WTC11 (cell line): ENCODE results near the gene TIMM13. TPM values are rescaled to one million over a fixed set of nuclear protein-coding genes. Genes with fewer than 3 reads are reported as not detected.

Experiments used
- ATAC-seq: fragments of 200-7000 bp; cut with Tn5 transposase; 2 replicates; pipeline ENCODE4 v1.10.0; 2021; ENCODE audit warnings: mild to moderate bottlenecking, moderate library complexity
- CTCF ChIA-PET: fragments of 300-600 bp; sonication (Branson Sonifier 250); formaldehyde crosslinking; loops from one replicate; lab custom pipeline; 2021; ENCODE audit warnings: antibody characterized with exemption; lab: Charles Lee
- POLR2A ChIA-PET: fragments of 350-600 bp; sonication (Branson Sonifier 250); formaldehyde crosslinking; loops from one replicate; lab custom pipeline; 2021; ENCODE audit warnings: antibody characterized with exemption; lab: Charles Lee
- DNase-seq: peaks from one replicate; pipeline ENCODE4 v3.0.0; 2021; ENCODE audit warnings: low spot score
- H3K27ac Mint-ChIP-seq: 2 replicates; pipeline ENCODE4 v1.8.0; 2021; ENCODE audit warnings: mixed read lengths
- H3K27me3 Mint-ChIP-seq: 2 replicates; pipeline ENCODE4 v1.8.0; 2021; ENCODE audit warnings: low read depth, mild to moderate bottlenecking, moderate library complexity, mixed read lengths
- H3K36me3 Mint-ChIP-seq: 2 replicates; pipeline ENCODE4 v1.8.0; 2021; ENCODE audit warnings: mixed read lengths
- H3K4me1 Mint-ChIP-seq: 2 replicates; pipeline ENCODE4 v1.8.0; 2022; ENCODE audit warnings: mixed read lengths
- H3K4me3 Mint-ChIP-seq: 2 replicates; pipeline ENCODE4 v1.8.0; 2021; ENCODE audit warnings: mild to moderate bottlenecking, moderate library complexity, mixed read lengths
- H3K9me3 Mint-ChIP-seq: 2 replicates; pipeline ENCODE4 v1.8.0; 2021; ENCODE audit warnings: mixed read lengths
- CBFB ChIP-seq: sonication (generic); formaldehyde crosslinking; IDR thresholded peaks from 2 replicates; pipeline ENCODE4 v1.8.1; 2022; ENCODE audit warnings: mild to moderate bottlenecking, low read depth, missing genetic modification reagents
- CTCF ChIP-seq: fragments of 200-600 bp; IDR thresholded peaks from 2 replicates; pipeline ENCODE4 v1.8.0; 2022; ENCODE audit warnings: antibody characterized with exemption
- HMGXB4 ChIP-seq: sonication (generic); formaldehyde crosslinking; IDR thresholded peaks from 2 replicates; pipeline ENCODE4 v1.8.1; 2023; ENCODE audit warnings: mild to moderate bottlenecking, moderate library complexity, missing genetic modification reagents
- JAZF1 ChIP-seq: fragments of 250-450 bp; sonication (Bioruptor Pico); IDR thresholded peaks from 2 replicates; pipeline ENCODE4 v1.9.0; 2021; ENCODE audit warnings: moderate library complexity, mild to moderate bottlenecking, inconsistent platforms
- MYBL2 ChIP-seq: sonication (generic); formaldehyde crosslinking; IDR thresholded peaks from 2 replicates; pipeline ENCODE4 v1.8.1; 2023; ENCODE audit warnings: mild to moderate bottlenecking, moderate library complexity, missing genetic modification reagents
- NFYB ChIP-seq: sonication (generic); formaldehyde crosslinking; conservative IDR thresholded peaks from 2 replicates; pipeline ENCODE4 v1.8.0; 2022; ENCODE audit warnings: low read depth, missing genetic modification reagents
- NR1H2 ChIP-seq: sonication (generic); formaldehyde crosslinking; IDR thresholded peaks from 2 replicates; pipeline ENCODE4 v1.9.0; 2021; ENCODE audit warnings: mild to moderate bottlenecking, moderate library complexity, missing genetic modification reagents
- RELA ChIP-seq: sonication (generic); formaldehyde crosslinking; IDR thresholded peaks from 2 replicates; pipeline ENCODE4 v1.8.1; 2022; ENCODE audit warnings: missing genetic modification reagents, mild to moderate bottlenecking, borderline replicate concordance
- RORB ChIP-seq: fragments of 250-450 bp; sonication (Bioruptor Pico); IDR thresholded peaks from 2 replicates; pipeline ENCODE4 v1.9.0; 2021; ENCODE audit warnings: mild to moderate bottlenecking
- TEAD1 ChIP-seq: sonication (generic); formaldehyde crosslinking; IDR thresholded peaks from 2 replicates; pipeline ENCODE4 v1.8.0; 2022; ENCODE audit warnings: mild to moderate bottlenecking, missing genetic modification reagents
- TEAD4 ChIP-seq: sonication (generic); formaldehyde crosslinking; IDR thresholded peaks from 2 replicates; pipeline ENCODE4 v1.8.0; 2022; ENCODE audit warnings: mild to moderate bottlenecking, missing genetic modification reagents
- TP53 ChIP-seq: sonication (generic); formaldehyde crosslinking; IDR thresholded peaks from 2 replicates; pipeline ENCODE4 v1.8.1; 2023; ENCODE audit warnings: mild to moderate bottlenecking, missing genetic modification reagents
- ZNF281 ChIP-seq: sonication (generic); formaldehyde crosslinking; IDR thresholded peaks from 2 replicates; pipeline ENCODE4 v1.8.0; 2023; ENCODE audit warnings: mild to moderate bottlenecking, missing genetic modification reagents
- ZNF532 ChIP-seq: fragments of 250-450 bp; sonication (Bioruptor Pico); IDR thresholded peaks from 2 replicates; pipeline ENCODE4 v1.9.0; 2021; ENCODE audit warnings: mild to moderate bottlenecking, borderline replicate concordance
- total RNA-seq: library from RNA; stranded (reverse); gene quantifications from 3 replicates; pipeline ENCODE4 v1.2.3, GENCODE V29; 2021
- TF ChIP-seq, protein P1 (sequence below): sonication (generic); formaldehyde crosslinking; conservative IDR thresholded peaks from 2 replicates; pipeline ENCODE4 v1.8.1; 2022; ENCODE audit warnings: mild to moderate bottlenecking, missing genetic modification reagents
- TF ChIP-seq, protein P2 (sequence below): sonication (generic); formaldehyde crosslinking; IDR thresholded peaks from 2 replicates; pipeline ENCODE4 v1.8.1; 2023; ENCODE audit warnings: mild to moderate bottlenecking, missing genetic modification reagents
- TF ChIP-seq, protein P3 (sequence below): sonication (generic); formaldehyde crosslinking; IDR thresholded peaks from 2 replicates; pipeline ENCODE4 v1.8.0; 2023; ENCODE audit warnings: missing genetic modification reagents

TIMM13 gene
- total RNA-seq, 1 experiment from 2014 or later = 342 TPM

- H3K9me3 Mint-ChIP-seq = no peaks in the 10 kb centered on the region
- peaks cover 19% of the 10 kb centered on the region for H3K4me1 Mint-ChIP-seq
- TF ChIP-seq ZNF281 (CRISPR knock-in tag) = no peak
- no peak for TF ChIP-seq TEAD1 (CRISPR knock-in tag)
- TF ChIP-seq, protein P1, sequence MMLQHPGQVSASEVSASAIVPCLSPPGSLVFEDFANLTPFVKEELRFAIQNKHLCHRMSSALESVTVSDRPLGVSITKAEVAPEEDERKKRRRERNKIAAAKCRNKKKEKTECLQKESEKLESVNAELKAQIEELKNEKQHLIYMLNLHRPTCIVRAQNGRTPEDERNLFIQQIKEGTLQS (CRISPR knock-in tag) = no peak
- no peak for TF ChIP-seq TP53
- TF ChIP-seq, protein P2, sequence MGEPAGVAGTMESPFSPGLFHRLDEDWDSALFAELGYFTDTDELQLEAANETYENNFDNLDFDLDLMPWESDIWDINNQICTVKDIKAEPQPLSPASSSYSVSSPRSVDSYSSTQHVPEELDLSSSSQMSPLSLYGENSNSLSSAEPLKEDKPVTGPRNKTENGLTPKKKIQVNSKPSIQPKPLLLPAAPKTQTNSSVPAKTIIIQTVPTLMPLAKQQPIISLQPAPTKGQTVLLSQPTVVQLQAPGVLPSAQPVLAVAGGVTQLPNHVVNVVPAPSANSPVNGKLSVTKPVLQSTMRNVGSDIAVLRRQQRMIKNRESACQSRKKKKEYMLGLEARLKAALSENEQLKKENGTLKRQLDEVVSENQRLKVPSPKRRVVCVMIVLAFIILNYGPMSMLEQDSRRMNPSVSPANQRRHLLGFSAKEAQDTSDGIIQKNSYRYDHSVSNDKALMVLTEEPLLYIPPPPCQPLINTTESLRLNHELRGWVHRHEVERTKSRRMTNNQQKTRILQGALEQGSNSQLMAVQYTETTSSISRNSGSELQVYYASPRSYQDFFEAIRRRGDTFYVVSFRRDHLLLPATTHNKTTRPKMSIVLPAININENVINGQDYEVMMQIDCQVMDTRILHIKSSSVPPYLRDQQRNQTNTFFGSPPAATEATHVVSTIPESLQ (CRISPR knock-in tag) = no peak
- TF ChIP-seq RELA = no peak
- no peak for TF ChIP-seq JAZF1
- no peak for TF ChIP-seq NR1H2
- no peak for TF ChIP-seq ZNF532 (CRISPR knock-in tag)
- TF ChIP-seq MYBL2 (CRISPR knock-in tag) = no peak
- no peaks in the 10 kb centered on the region for H3K27me3 Mint-ChIP-seq
- ChIA-PET POLR2A (no interaction called here), CTCF (interaction anchor here (0.9 to 1.0 kb wide), 2 partner anchors 16 to 193 kb away, joined by 3 to 4 read pairs; no protein-coding TSS in a partner anchor)
- H3K36me3 Mint-ChIP-seq = peaks cover 19% of the 10 kb centered on the region
- no peak for ATAC-seq
- no peak for DNase-seq
- no peak overlapping the region for H3K4me3 Mint-ChIP-seq
- H3K27ac Mint-ChIP-seq = no peak overlapping the region
Observed at GRCh38 chr19:2431318-2432055, 4.1 kb upstream of the TIMM13 start.

GRCh38 chr19:2429917-2430535 lies 2.6 kb upstream of the TIMM13 start:
- ATAC-seq (no peak), DNase-seq (no peak)
- Mint-ChIP-seq H3K9me3 (no peaks in the 10 kb centered on the region), H3K4me1 (peaks cover 27% of the 10 kb centered on the region), H3K36me3 (peaks cover 11% of the 10 kb centered on the region), H3K27me3 (no peaks in the 10 kb centered on the region), H3K4me3 (no peak overlapping the region), H3K27ac (peak overlapping the region; percentile 95)
- POLR2A ChIA-PET = interaction anchor here (1.0 kb wide), 1 partner anchor 12 kb away, joined by 5 read pairs; no protein-coding TSS in a partner anchor
- CTCF ChIA-PET = interaction anchor here (3.0 kb wide), 1 partner anchor 181 kb away, joined by 19 read pairs; no protein-coding TSS in a partner anchor
- TF ChIP-seq CBFB (no peak), NFYB (CRISPR knock-in tag) (no peak), HMGXB4 (no peak), CTCF (no peak), TEAD4 (CRISPR knock-in tag) (no peak), RORB (CRISPR knock-in tag) (no peak)
- TF ChIP-seq, protein P3, sequence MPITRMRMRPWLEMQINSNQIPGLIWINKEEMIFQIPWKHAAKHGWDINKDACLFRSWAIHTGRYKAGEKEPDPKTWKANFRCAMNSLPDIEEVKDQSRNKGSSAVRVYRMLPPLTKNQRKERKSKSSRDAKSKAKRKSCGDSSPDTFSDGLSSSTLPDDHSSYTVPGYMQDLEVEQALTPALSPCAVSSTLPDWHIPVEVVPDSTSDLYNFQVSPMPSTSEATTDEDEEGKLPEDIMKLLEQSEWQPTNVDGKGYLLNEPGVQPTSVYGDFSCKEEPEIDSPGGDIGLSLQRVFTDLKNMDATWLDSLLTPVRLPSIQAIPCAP (CRISPR knock-in tag) = no peak
- TF ChIP-seq, protein P1 (CRISPR knock-in tag) = no peak
